Measurements from ENCODE around the gene COX19. TPM values are rescaled to one million over a fixed set of nuclear protein-coding genes. Genes with fewer than 3 reads are reported as not detected.
A peak's percentile ranks its signal among the peaks of the same experiment; 100 is the strongest.

COX19 gene
- total and polyA plus RNA-seq, 4 donors = 5.6 to 17.0 (median 8.0) TPM

DNA sequence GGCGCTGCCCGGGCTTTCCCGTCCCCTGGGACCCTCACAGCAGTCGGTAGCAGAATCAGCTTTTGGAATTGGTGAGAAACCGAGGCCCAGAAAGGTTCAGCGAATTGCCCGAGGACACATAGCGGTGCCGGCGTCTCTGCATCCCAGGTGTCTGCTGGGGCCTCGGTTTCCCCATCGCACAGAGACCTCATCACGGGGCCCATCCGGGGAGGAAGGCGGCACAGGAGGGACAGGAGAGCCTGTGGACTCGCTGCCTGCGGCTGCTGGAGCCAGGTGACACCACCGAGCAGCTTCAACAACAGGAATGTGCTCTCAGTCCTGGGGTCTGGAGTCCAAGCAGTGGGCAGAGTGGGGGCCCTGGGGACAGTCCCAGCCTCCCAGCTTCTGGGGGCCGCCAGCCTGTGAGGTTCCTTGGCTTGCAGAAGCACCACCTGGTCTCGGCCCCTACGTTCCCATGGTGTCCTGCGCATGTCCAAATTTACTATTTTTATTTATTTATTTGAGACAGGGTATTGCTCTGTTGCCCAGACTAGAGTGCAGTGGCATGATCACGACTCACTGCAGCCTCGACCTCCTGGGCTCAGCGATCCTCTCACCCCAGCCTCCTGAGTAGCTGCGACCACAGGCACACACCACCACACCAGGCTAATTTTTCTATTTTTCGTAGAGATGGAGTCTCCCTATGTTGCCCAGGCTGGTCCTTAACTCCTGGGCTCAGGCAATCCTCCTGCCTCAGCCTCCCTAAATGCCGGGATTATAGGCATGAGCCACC is 539 bp upstream of the COX19 start:
- Histone ChIP-seq H3K36me3 (ENCODE audit: control insufficient read depth in 4 of 4, insufficient read depth in 4 of 4, low read length in 4 of 4) (peaks cover 4 to 14% (median 8%) of the 10 kb centered on the region in 4 donors), H3K4me3 (no peak overlapping the region), H3K27me3 (ENCODE audit: control insufficient read depth in 3 of 3, insufficient read depth in 3 of 3, low read length in 2 of 3) (no peaks in the 10 kb centered on the region), H3K9me3 (ENCODE audit: control insufficient read depth in 4 of 4, insufficient read depth in 3 of 4, low read length in 3 of 4) (no peaks in the 10 kb centered on the region), H3K9ac (ENCODE audit: insufficient read depth in 1 of 2, low read length in 2 of 2) (no peak overlapping the region), H3K4me1 (ENCODE audit: control insufficient read depth in 5 of 5, insufficient read depth in 5 of 5, low read length in 5 of 5) (peaks cover 0 to 35% (median 11%) of the 10 kb centered on the region in 5 donors), H3K27ac (ENCODE audit: low read depth in 1 of 2, low read length in 1 of 2) (no peak overlapping the region)
- DNase-seq (no peak), ATAC-seq (ENCODE audit: insufficient read depth, low FRiP score) (no peak)
- TF ChIP-seq, protein P1, sequence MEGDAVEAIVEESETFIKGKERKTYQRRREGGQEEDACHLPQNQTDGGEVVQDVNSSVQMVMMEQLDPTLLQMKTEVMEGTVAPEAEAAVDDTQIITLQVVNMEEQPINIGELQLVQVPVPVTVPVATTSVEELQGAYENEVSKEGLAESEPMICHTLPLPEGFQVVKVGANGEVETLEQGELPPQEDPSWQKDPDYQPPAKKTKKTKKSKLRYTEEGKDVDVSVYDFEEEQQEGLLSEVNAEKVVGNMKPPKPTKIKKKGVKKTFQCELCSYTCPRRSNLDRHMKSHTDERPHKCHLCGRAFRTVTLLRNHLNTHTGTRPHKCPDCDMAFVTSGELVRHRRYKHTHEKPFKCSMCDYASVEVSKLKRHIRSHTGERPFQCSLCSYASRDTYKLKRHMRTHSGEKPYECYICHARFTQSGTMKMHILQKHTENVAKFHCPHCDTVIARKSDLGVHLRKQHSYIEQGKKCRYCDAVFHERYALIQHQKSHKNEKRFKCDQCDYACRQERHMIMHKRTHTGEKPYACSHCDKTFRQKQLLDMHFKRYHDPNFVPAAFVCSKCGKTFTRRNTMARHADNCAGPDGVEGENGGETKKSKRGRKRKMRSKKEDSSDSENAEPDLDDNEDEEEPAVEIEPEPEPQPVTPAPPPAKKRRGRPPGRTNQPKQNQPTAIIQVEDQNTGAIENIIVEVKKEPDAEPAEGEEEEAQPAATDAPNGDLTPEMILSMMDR (IDR thresholded peaks at IDR 0.05; ENCODE audit: control extremely low read depth, extremely low read depth) = no peak
- WGBS, 2 donors = 47 to 59% methylated on average over 28 of the region's 28 CpGs

DNA sequence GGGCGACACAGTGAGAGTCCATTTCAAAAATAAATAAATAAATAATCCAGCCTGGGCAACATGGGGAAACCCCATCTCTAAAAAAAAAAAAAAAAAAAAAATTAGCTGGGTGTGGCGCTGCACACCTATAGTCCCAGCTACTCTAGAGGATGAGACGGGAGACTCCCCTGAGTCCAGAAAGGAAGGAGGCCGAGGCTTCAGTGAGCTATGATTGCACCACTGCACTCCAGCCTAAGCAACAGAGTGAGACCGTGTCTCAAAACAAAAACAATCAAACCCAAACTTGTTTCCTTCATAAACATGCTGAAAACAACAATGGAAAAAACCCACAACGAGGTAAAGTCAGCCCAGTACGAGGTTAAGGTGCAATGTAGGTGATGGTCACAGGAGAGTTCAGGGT is 1.2 kb downstream of the COX19 start:
- Histone ChIP-seq H3K4me3 (peak overlapping the region; percentile 7), H3K9ac (ENCODE audit: insufficient read depth in 1 of 2, low read length in 2 of 2) (peak overlapping the region in 1 of 2 donors; percentile 17), H3K36me3 (ENCODE audit: control insufficient read depth in 4 of 4, insufficient read depth in 4 of 4, low read length in 4 of 4) (peaks cover 8 to 22% (median 15%) of the 10 kb centered on the region in 4 donors), H3K27me3 (ENCODE audit: control insufficient read depth in 3 of 3, insufficient read depth in 3 of 3, low read length in 2 of 3) (no peaks in the 10 kb centered on the region), H3K4me1 (ENCODE audit: control insufficient read depth in 5 of 5, insufficient read depth in 5 of 5, low read length in 5 of 5) (peaks cover 0 to 35% (median 12%) of the 10 kb centered on the region in 5 donors), H3K9me3 (ENCODE audit: control insufficient read depth in 4 of 4, insufficient read depth in 3 of 4, low read length in 3 of 4) (no peaks in the 10 kb centered on the region), H3K27ac (ENCODE audit: low read depth in 1 of 2, low read length in 1 of 2) (no peak overlapping the region)
- 27 to 37% methylated on average over 7 of the region's 7 CpGs for whole genome bisulfite sequencing, 2 donors
- TF ChIP-seq, protein P1 (IDR thresholded peaks at IDR 0.05; ENCODE audit: control extremely low read depth, extremely low read depth) = no peak
- DNase-seq = no peak
- ATAC-seq (ENCODE audit: insufficient read depth, low FRiP score) = no peak

DNA sequence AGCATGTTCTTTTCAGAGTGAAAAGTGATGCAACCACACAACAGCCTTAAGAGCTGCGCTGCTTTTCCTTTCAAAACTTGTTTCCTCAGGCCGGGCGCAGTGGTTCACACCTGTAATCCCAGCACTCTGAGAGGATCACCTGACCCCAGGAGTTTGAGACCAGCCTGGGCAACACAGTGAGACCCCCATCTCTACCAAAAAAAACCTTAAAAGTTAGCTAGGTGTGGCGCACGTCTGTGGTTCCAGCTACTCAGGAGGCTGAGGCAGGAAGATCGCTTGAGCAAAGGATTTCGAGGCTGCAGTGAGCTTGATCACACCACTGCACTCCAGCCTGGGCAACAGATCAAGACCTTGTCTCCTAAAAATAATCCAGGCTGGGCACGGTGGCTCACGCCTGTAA is 2.0 kb downstream of the COX19 start:
- H3K27ac ChIP-seq (ENCODE audit: low read depth in 1 of 2, low read length in 1 of 2) = no peak overlapping the region
- WGBS, 2 donors = 85 to 86% methylated on average over 9 of the region's 9 CpGs

More for the DNA sequence above, 2.0 kb downstream of the COX19 start:
- H3K36me3 ChIP-seq (ENCODE audit: control insufficient read depth in 4 of 4, insufficient read depth in 4 of 4, low read length in 4 of 4) = peaks cover 9 to 25% (median 19%) of the 10 kb centered on the region in 4 donors
- no peak for ATAC-seq (ENCODE audit: insufficient read depth, low FRiP score)
- no peak for DNase-seq
- H3K4me3 ChIP-seq = no peak overlapping the region
- no peaks in the 10 kb centered on the region for H3K27me3 ChIP-seq (ENCODE audit: control insufficient read depth in 3 of 3, insufficient read depth in 3 of 3, low read length in 2 of 3)
- TF ChIP-seq, protein P1 (IDR thresholded peaks at IDR 0.05; ENCODE audit: control extremely low read depth, extremely low read depth) = no peak
- no peak overlapping the region for H3K9ac ChIP-seq (ENCODE audit: insufficient read depth in 1 of 2, low read length in 2 of 2)
- peaks cover 0 to 35% (median 12%) of the 10 kb centered on the region in 5 donors for H3K4me1 ChIP-seq (ENCODE audit: control insufficient read depth in 5 of 5, insufficient read depth in 5 of 5, low read length in 5 of 5)
- no peaks in the 10 kb centered on the region for H3K9me3 ChIP-seq (ENCODE audit: control insufficient read depth in 4 of 4, insufficient read depth in 3 of 4, low read length in 3 of 4)

Data from lung (tissue), 12 donors.